GM08714 (cell line): Measurements from ENCODE around the gene ZNF260.

Source experiments
- H3K4me3 ChIP-seq: fragments of 200-500 bp; sonication (Bioruptor generic); 2 replicates; pipeline ENCODE4 v1.5.1; 2014; ENCODE audit warnings: mild to moderate bottlenecking, low read length, inconsistent platforms
- ZNF274 ChIP-seq: IDR thresholded peaks from 2 replicates; pipeline ENCODE4 v1.6.1; 2012; ENCODE audit warnings: mild to moderate bottlenecking, low read depth, low read length

The ZNF260 gene

DNA sequence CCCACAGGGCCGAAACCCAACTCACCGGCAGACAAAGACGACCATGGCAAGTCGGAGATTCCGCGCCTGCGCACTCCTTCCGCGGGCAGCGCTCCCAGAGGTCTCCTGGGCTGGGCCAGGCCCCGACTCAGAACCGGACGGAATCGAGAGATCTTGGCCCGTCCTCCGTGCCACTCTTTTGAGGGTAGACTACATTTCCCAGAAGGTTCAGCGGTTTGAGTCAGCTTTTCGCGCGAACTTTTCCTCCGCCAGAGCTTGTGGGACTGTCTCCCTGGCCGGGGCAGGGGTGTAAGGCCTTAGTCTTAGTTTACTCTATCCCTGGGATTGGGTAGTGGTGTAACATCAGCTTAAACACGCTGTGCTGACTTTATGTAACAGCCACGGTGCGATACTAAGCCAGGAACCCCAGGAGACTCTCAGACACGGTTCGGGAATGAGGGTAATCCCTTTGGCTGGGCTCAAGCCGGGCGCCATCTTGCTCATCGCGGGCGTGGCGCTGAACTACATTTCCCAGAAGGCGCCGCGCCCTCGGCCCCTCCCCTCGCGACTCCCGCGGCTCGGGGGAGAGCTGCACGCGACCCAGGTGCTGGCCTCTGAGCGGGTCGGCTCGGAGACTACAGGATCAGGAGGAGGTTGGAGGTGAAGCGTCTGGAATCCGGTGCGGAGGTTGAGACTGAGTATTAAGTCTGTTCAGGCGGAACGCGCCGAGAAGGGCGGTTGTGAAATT is at the start of gene ZNF260:
Gene ZNF260 (minus strand): TSS at position 78 of the 727 bp plus-strand sequence. CDS start 13,033 bp downstream, outside the sequence.
- TF ChIP-seq ZNF274, result no peak

DNA sequence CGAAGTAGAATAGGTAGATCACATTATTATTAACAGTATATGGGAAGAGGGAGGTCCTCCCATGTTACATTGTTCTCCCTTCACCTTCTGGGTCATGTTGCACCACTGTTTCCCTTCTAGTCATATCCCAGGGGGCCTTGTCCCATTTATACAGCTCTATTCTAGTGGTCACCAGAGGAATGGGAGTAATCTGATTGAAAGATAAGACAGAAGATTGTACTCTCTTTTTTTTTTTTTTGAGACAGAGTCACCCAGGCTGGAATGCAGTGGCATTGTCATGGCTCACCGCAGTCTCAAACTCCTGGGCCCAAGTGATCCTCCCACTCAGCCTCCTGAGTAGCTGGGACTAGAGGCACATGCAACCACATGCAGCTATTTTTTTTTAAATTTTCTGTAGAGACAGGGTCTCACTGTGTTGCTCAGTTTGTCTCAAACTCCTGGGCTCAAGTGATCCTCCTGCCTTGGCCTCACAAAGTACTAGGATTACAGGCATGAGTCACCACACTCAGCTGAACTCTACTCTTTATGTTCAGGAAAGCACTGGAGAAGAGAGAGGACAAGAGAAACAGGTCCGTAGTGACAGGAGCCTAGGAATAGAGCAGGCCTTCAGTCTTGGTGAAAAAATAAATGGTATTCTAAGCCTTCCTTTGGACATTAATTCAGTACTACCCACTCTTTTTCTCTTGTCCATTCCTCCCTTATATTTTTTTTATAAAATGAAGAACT is 49.4 kb upstream of the ZNF260 start:
- TF ChIP-seq ZNF274, result no peak
- no peak overlapping the region for H3K4me3 ChIP-seq

More for the DNA sequence above, at the start of gene ZNF260:
- peak within 1 kb of the TSS; percentile 85 for H3K4me3 ChIP-seq

DNA sequence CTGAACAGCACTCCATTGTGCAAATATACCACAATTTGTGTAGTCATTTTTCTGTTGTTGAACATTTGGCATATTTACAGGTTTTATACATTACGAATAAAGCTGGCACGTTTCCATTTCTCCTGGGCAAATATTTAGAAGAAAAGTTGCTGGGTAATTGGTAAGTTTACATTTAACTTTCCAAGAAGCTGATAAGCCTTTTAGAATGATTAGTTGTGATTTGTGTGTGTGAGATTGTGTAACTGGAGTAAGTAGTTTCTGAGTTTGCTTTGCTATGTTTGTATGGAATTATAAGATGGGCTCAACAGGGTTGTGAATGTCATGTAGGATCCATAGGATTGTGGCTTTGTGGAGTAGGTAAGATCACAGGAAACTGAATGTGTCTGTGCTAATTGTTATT is 46.7 kb upstream of the ZNF260 start:
- TF ChIP-seq ZNF274, result no peak
- H3K4me3 ChIP-seq, result peak overlapping the region; percentile 92; the same call in 1 of the 2 replicates

DNA sequence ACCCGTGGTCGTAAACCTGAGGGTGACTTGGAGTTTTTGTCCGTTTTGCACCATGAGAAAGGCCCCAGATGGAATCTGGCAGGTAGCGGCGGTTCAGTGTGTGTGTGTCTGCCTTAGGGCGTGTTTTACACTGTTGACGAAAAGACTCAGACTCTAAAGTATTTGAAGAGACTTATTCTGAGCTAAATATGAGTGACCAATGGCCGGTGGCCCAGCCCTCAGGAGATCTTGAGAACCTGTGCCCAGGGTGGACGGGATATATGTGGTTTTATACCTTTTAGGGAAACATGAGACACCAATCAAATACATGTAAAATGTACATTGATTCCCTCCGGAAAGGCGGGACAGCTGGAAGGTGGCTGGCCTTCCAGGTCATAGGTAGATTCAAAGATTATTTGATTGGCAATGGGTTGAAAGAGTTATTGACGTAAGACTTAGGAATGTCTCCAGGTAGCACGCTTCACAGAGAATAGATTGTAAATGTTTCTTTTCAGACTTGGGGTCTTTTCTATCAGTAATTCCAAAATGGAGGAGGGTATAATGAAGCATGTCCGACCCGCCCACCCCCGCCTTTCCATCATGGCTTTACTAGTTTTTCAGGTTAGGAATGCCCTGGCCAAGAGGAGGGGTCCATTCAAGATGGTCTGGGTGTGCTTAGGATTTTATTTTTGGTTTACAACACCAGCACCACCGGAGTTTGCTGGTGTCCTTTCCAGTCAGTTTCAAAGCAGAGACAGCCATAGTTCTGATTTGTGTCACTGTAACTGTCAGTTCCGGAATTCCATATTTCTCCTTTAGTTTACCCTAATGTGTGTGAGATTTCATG is 46.0 kb upstream of the ZNF260 start:
- H3K4me3 ChIP-seq, result peak overlapping the region; percentile 92
- no peak for TF ChIP-seq ZNF274

DNA sequence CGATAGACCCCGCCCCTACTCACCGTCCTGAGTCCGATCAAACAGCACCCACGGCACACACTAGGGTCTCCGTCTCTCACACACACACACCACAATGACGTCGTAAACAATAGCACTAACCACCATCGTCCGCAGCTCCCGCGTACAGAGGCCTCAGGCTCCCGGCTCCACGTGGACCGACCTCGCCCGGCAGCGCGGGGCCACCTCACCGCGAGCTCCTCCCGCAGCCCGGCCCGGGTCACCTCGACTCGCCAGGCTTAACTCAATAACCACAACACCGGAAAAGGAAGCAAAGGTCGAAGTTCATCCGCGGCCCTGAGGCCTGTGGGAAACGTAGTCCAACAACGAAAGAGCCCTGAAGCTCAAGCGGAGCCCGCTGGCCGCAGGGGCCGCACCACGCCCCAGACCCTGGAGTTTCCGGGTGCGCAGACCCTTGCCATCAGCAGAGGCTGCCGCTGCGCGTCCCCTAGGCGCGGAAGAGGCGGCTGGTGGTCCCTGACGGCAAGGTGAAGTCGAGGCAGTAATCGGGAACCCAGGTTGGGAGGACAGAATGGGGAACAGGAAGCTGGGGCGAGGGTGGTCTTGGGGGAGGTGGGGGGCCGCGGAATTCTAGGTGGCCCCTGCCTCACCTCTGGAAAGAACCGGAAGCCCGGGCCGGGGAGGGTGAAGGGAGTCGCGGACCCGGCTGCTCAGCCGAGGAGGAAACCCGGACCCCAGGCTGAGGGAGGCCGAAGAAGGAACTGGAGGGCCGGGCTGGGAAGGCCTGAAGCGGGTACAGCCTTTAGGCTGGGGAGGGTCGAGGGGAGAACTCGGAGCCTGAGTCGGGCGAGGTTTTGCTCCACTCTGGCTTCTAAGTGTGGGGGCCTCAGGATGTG is 45.2 kb upstream of the ZNF260 start, which contains the start of gene ZNF529:
Gene ZNF529 (minus strand): TSS at position 273 of the 875 bp plus-strand sequence. CDS start 946 bp downstream, outside the sequence.
- peak within 1 kb of the TSS; percentile 92 for H3K4me3 ChIP-seq
- no peak for TF ChIP-seq ZNF274

DNA sequence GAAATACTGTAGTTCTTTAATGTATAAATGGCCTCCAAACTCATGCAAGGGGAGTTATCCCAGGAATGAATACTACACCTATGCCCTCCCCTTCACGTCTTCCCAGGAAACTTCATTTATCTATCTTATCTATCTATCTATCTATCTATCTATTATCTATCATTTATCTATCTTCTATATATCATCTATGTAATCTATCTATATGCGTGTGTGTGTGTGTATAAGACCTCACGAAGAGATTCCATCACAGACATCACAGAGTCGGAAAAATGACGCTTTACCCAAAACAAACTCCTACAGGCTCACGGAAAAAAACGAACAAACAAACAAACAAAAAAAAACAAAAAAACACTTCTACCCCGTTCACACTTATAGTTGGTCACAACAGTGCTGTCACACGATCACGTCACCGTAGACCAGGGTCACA is 44.5 kb upstream of the ZNF260 start:
- peak overlapping the region; percentile 92 for H3K4me3 ChIP-seq

DNA sequence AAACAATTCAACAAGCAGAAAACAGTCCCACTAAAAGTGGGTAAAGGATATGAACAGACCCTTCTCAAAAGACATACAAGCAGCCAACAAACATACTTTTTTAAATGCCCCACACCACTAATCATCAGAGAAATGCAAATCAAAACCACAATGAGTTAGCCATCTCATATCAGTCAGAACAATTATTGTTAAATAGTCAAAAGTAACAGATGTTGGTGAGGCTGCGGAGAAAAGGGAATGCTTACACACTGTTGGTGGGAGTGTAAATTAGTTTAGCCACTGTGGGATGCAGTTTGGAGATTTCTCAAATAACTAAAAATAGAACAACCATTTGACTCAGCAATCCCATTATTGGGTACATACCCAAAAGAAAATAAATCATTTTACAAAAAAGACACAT is 36.3 kb upstream of the ZNF260 start:
- H3K4me3 ChIP-seq, result no peak overlapping the region

More for the DNA sequence above, 44.5 kb upstream of the ZNF260 start:
- TF ChIP-seq ZNF274, result no peak

DNA sequence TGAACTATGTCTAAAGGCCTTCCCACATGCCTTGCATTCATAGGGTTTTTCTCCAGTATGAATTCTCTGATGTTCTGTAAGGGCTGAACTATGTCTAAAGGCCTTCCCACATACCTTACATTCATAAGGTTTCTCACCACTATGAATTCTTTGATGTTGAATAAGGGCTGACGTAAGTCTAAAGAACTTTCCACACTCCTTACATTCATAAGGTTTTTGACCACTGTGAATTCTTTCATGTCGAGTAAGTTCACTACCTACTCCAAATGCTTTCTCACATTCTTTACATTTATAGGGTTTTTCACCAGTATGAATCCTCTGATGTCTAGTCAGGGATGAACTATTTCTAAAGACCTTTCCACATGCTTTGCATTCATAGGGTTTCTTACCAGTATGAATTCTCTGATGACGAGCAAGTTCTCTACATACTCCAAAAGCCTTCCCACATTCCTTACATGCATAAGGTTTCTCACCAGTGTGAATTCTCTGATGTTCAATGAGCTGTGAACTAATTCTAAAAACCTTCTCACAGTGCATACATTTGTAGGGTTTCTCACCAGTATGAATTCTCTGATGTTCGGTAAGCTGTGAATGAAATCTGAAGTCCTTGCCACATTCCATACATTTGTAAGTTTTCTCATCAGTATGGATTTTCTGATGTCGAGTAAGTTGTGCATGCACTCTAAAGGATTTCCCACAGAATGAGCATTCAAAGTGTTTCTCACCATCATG is 19.1 kb upstream of the ZNF260 start:
- H3K4me3 ChIP-seq, result no peak overlapping the region
- peak; percentile 97 for TF ChIP-seq ZNF274

More for the DNA sequence above, 36.3 kb upstream of the ZNF260 start:
- TF ChIP-seq ZNF274, result no peak

DNA sequence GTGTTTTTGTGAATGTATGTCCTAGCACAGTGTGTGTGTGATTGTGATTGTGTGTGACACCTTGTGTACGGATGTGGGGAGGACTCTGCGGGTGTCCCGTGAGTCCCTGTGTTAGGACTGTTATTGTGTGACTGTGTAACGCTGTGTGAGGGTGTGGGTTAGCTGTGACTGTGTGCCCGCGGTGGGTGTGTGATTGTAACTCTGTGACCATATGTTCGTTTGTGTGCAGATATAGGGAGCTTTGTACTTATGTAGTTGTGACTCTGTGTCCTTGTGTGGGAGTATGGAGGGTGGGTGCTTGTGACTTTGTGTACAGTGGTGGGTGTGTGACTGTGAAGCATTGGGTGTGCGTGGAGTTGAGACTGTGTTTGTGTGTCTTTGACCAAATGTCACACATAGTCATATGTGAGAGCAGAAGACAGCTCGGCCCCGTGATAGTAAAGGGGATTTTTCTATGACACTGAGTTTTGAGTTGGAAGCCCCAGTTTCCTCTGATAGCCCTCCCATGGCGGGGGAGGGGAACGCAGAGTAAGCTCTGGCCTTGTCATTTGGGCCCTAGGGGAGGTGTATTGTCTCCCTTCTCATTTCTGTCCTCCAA is 949 bp upstream of the ZNF260 start:
- H3K4me3 ChIP-seq, result peak overlapping the region; percentile 85
- TF ChIP-seq ZNF274, result no peak

DNA sequence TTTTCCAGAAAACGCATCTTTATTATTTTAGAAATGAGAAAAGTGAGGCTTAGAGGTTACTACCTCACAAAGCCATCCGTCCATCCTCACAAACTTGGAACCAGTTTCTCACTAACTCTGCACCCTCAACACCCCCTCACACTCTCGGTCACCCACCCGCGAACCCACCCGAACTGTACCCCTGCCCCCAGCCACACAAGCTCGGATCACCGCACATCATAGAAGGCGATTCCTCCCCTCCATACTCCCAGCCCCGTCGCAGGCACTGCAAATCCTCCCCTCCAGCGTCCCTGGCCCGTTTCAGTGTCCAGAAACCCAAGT is 238 bp downstream of the ZNF260 start:
- peak overlapping the region; percentile 85 for H3K4me3 ChIP-seq
- no peak for TF ChIP-seq ZNF274

DNA sequence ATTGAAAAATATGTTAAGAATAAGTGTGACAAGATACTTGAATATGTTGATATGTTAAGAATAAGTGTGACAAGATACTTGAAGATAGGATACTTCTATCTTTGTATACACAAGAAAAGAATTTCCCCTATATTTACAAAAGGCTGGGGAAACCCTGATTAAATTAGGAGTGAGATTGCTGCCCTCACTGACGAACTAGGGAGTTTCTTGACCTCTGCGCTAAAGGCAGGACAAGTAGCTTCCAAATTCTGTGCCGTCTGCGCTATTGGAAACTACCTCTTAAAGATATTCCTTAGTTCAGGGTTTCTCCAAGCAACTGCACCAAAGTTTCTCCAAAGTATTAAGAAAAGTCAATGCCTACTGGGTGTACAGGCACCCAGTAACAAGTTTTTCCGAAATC is 730 bp downstream of the ZNF260 start:
- TF ChIP-seq ZNF274, result no peak
- H3K4me3 ChIP-seq, result peak overlapping the region; percentile 85

DNA sequence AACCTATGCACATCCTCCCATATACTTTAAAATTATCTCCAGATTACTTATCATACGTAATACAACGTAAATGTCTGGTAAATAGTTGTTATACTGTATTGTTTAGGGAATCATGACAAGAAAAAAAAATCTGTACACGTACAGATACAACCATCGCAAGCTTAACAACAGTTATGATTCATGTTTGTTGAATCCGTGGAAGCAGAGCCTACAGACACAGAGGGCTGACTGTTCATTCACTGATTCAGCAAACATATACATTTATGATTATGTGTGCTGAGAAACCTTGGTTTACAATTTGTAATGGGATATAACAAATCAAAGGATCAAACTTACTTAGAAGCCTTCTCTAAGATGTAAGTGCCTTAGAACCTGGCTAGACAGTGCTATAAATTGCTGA is 1.5 kb downstream of the ZNF260 start:
- H3K4me3 ChIP-seq, result peak overlapping the region; percentile 32; the same call in 1 of the 2 replicates
- TF ChIP-seq ZNF274, result no peak
